Measurements from ENCODE around the gene RBPJ.
"Not testable (repeated sequence)": the region's sequence is repeated elsewhere in the genome, so short reads cannot be mapped to it uniquely, and the experiment has no call there.

Gene RBPJ

GRCh38 chr4:26302031-26302899, 18.5 kb upstream of the RBPJ start:
- no peak for DNase-seq

- DNase-seq = no peak
Measured at GRCh38 chr4:26303008-26303407, 17.8 kb upstream of the RBPJ start.

- peak; percentile 41 for DNase-seq
Measured at GRCh38 chr4:26307037-26307800, 13.6 kb upstream of the RBPJ start.

- DNase-seq = peak; percentile 61
Measured at GRCh38 chr4:26308568-26308967, 12.2 kb upstream of the RBPJ start.

- no peak for DNase-seq
Measured at GRCh38 chr4:26310264-26310663, 10.6 kb upstream of the RBPJ start.

- DNase-seq = no peak
Measured at GRCh38 chr4:26311633-26312032, 9.2 kb upstream of the RBPJ start.

- not testable (repeated sequence) for DNase-seq
Measured at GRCh38 chr4:26315316-26315932, 5.4 kb upstream of the RBPJ start.

- DNase-seq = no peak
Measured at GRCh38 chr4:26317766-26318165, 3.0 kb upstream of the RBPJ start.

GRCh38 chr4:26319467-26319948, 1.3 kb upstream of the RBPJ start:
- peak; percentile 99 for DNase-seq

GRCh38 chr4:26319949-26320537, 771 bp upstream of the RBPJ start:
- peak; percentile 61 for DNase-seq

GRCh38 chr4:26321373-26322221, 783 bp downstream of the RBPJ start:
- DNase-seq = peak; percentile 39

- no peak for DNase-seq
Measured at GRCh38 chr4:26322346-26322745, 1.5 kb downstream of the RBPJ start.

- no peak for DNase-seq
Measured at GRCh38 chr4:26323821-26324220, 3.0 kb downstream of the RBPJ start.

GRCh38 chr4:26325191-26325590, 4.4 kb downstream of the RBPJ start:
- DNase-seq = peak; percentile 75

- no peak for DNase-seq
Measured at GRCh38 chr4:26326791-26327190, 6.0 kb downstream of the RBPJ start.

- peak; percentile 66 for DNase-seq
Measured at GRCh38 chr4:26330186-26330787, 9.5 kb downstream of the RBPJ start.

GRCh38 chr4:26330946-26331345, 10.1 kb downstream of the RBPJ start:
- DNase-seq = no peak

- no peak for DNase-seq
Measured at GRCh38 chr4:26331380-26331950, 10.7 kb downstream of the RBPJ start.

GRCh38 chr4:26334366-26334765, 13.6 kb downstream of the RBPJ start:
- no peak for DNase-seq

GRCh38 chr4:26337612-26338011, 16.8 kb downstream of the RBPJ start:
- no peak for DNase-seq

- peak; percentile 47 for DNase-seq
Measured at GRCh38 chr4:26342328-26343037, 21.7 kb downstream of the RBPJ start.

All from activated CD4-positive, alpha-beta T cell treated with anti-CD3 and anti-CD28 coated beads, Interleukin-10, Interleukin-2, amounts not matched to agents 100 ng/mL and 50 ng/mL, durations not matched to agents 16 hours and 8 hours (primary cell).